ENCODE data around the gene FLT3LG. TPM values are rescaled to one million over a fixed set of nuclear protein-coding genes. Genes with fewer than 3 reads are reported as not detected.
A peak's percentile ranks its signal among the peaks of the same experiment; 100 is the strongest.

The FLT3LG gene
- total RNA-seq, 4 donors from 2014 or later, result 1.00 to 4.0 (median 3.2) TPM; not detected in 1

GRCh38 chr19:49490287-49491029 is 16.4 kb downstream of the FLT3LG start:
- H3K36me3 ChIP-seq, result peaks cover 0 to 34% (median 19%) of the 10 kb centered on the region in 4 donors
- WGBS, 2 donors (ENCODE audit: low coverage in 1 of 2), result 74 to 76% methylated on average over 10 to 23 of the region's 27 CpGs
- intact Hi-C loops (cut with DNase I; ENCODE audit: low total_unique reads) (no loop called here), in situ Hi-C loops (cut with MboI; ENCODE audit: low pct_ligation_motif_present in 1 of 4, low pct_unique_long_range_greater_than_20kb in 1 of 4, low sequenced_read_pairs in 3 of 4) (loop anchor here in 1 of 4 donors (25.0 kb wide), 1 partner anchor 372 kb away; the partner anchor contains the start of genes PNKP and PTOV1)
- peak overlapping the region; percentile 93 to 97 (median 94) for H3K27ac ChIP-seq
- peaks cover 18 to 38% (median 31%) of the 10 kb centered on the region in 4 donors for H3K4me1 ChIP-seq
- no peaks in the 10 kb centered on the region for H3K9me3 ChIP-seq
- H3K27me3 ChIP-seq, result no peaks in the 10 kb centered on the region
- no peak for DNase-seq
- TF ChIP-seq POLR2AphosphoS5 (IDR thresholded peaks at IDR 0.05) (no peak), POLR2A (IDR thresholded peaks at IDR 0.05) (no peak), CTCF (IDR thresholded peaks at IDR 0.05) (no peak), EP300 (IDR thresholded peaks at IDR 0.05; ENCODE audit: low read depth) (no peak)
- peak overlapping the region in 1 of 4 donors; percentile 88 for H3K4me3 ChIP-seq

- WGBS, 2 donors (ENCODE audit: low coverage in 1 of 2), result 68% methylated on average over 17 of the region's 17 CpGs; no CpG with 5 or more reads in 1 of the 2 donors
- Histone ChIP-seq H3K4me1 (peaks cover 18 to 41% (median 34%) of the 10 kb centered on the region in 4 donors), H3K9me3 (no peaks in the 10 kb centered on the region), H3K4me3 (no peak overlapping the region), H3K36me3 (peaks cover 0 to 34% (median 19%) of the 10 kb centered on the region in 4 donors), H3K27ac (peak overlapping the region in 2 of 4 donors; percentile 95 to 97), H3K27me3 (no peaks in the 10 kb centered on the region)
- DNase-seq, result no peak
- in situ Hi-C loops (cut with MboI; ENCODE audit: low pct_ligation_motif_present in 1 of 4, low pct_unique_long_range_greater_than_20kb in 1 of 4, low sequenced_read_pairs in 3 of 4), result loop anchor here in 1 of 4 donors (25.0 kb wide), 1 partner anchor 371 kb away; the partner anchor contains the start of genes PNKP and PTOV1
- intact Hi-C loops (cut with DNase I; ENCODE audit: low total_unique reads), result no loop called here
- no peak for TF ChIP-seq POLR2AphosphoS5 (IDR thresholded peaks at IDR 0.05)
- TF ChIP-seq EP300 (IDR thresholded peaks at IDR 0.05; ENCODE audit: low read depth), result no peak
- TF ChIP-seq CTCF (IDR thresholded peaks at IDR 0.05), result no peak
- TF ChIP-seq POLR2A (IDR thresholded peaks at IDR 0.05), result no peak
These were observed 17.2 kb downstream of the FLT3LG start for GRCh38 chr19:49491030-49491803.

GRCh38 chr19:49491804-49492572 is 18.0 kb downstream of the FLT3LG start:
- no peak overlapping the region for H3K4me3 ChIP-seq
- peaks cover 0 to 34% (median 19%) of the 10 kb centered on the region in 4 donors for H3K36me3 ChIP-seq
- intact Hi-C loops (cut with DNase I; ENCODE audit: low total_unique reads) (no loop called here), in situ Hi-C loops (cut with MboI; ENCODE audit: low pct_ligation_motif_present in 1 of 4, low pct_unique_long_range_greater_than_20kb in 1 of 4, low sequenced_read_pairs in 3 of 4) (loop anchor here in 1 of 4 donors (25.0 kb wide), 1 partner anchor 370 kb away; the partner anchor contains the start of genes PNKP and PTOV1)
- no peaks in the 10 kb centered on the region for H3K9me3 ChIP-seq
- no peaks in the 10 kb centered on the region for H3K27me3 ChIP-seq
- no peak for DNase-seq
- TF ChIP-seq EP300 (IDR thresholded peaks at IDR 0.05; ENCODE audit: low read depth) (no peak), POLR2A (IDR thresholded peaks at IDR 0.05) (no peak), POLR2AphosphoS5 (IDR thresholded peaks at IDR 0.05) (no peak), CTCF (IDR thresholded peaks at IDR 0.05) (no peak)
- H3K4me1 ChIP-seq, result peaks cover 18 to 40% (median 34%) of the 10 kb centered on the region in 4 donors
- WGBS, 2 donors (ENCODE audit: low coverage in 1 of 2), result 19 to 56% methylated on average over 2 to 7 of the region's 7 CpGs
- peak overlapping the region in 2 of 4 donors; percentile 17 to 56 for H3K27ac ChIP-seq

Data from transverse colon (tissue), 4 donors.